Lower lobe of right lung (tissue), 2 donors: ENCODE measurements around the gene FGF10. TPM values are rescaled to one million over a fixed set of nuclear protein-coding genes. Genes with fewer than 3 reads are reported as not detected.

Experiments used
- ATAC-seq, 2 donors: fragments of 200-7000 bp; cut with Tn5 transposase; one replicate each; pipeline ENCODE4 v1.9.1; 2020 to 2022; ENCODE audit warnings: mild to moderate bottlenecking in 2 of 2, moderate library complexity in 2 of 2
- DNase-seq: peaks from one replicate; pipeline ENCODE4 v3.0.0-alpha.2; 2020
- H3K27ac ChIP-seq: fragments of 200-600 bp; one replicate; pipeline ENCODE4 v1.8.0; 2022
- H3K27me3 ChIP-seq: fragments of 200-600 bp; one replicate; pipeline ENCODE4 v1.8.0; 2022; ENCODE audit warnings: low read depth
- H3K36me3 ChIP-seq: fragments of 200-600 bp; one replicate; pipeline ENCODE4 v1.8.0; 2022; ENCODE audit warnings: mild to moderate bottlenecking
- H3K4me1 ChIP-seq: fragments of 200-600 bp; one replicate; pipeline ENCODE4 v1.8.0; 2022
- H3K4me3 ChIP-seq: fragments of 200-600 bp; one replicate; pipeline ENCODE4 v1.8.0; 2022; ENCODE audit warnings: mild to moderate bottlenecking
- H3K9me3 ChIP-seq: fragments of 200-600 bp; one replicate; pipeline ENCODE4 v1.8.0; 2022
- CTCF ChIP-seq: fragments of 200-600 bp; IDR thresholded peaks from one replicate; pipeline ENCODE4 v1.8.0; 2022; ENCODE audit warnings: antibody characterized with exemption, mild to moderate bottlenecking
- intact Hi-C: fragments of 100-400 bp; cut with DNase I; formaldehyde crosslinking; loops from one replicate; pipeline ENCODE4 v1.11.0; 2022
- total RNA-seq: library from RNA; stranded (reverse); fragmentation: NEBNext Ultra II Directional; extraction: Animal tissue kit (Norgen Biotek cat#: 25700); gene quantifications from one replicate; pipeline ENCODE4 v1.2.1, GENCODE V29; 2021
- donor health status: DM: no; HTN: yes; CAD: no; lungs with severe emphysema.

Gene FGF10
- total RNA-seq, 1 donor from 2014 or later = 7.6 TPM

- Histone ChIP-seq H3K4me3 (no peak overlapping the region), H3K4me1 (no peaks in the 10 kb centered on the region), H3K27me3 (no peaks in the 10 kb centered on the region), H3K27ac (no peak overlapping the region), H3K36me3 (no peaks in the 10 kb centered on the region), H3K9me3 (no peaks in the 10 kb centered on the region)
- TF ChIP-seq CTCF = no peak
- intact Hi-C loops = no loop called here
- no peak for DNase-seq
- ATAC-seq = no peak
These were observed 110.8 kb downstream of the FGF10 start for GRCh38 chr5:44278469-44278868.

GRCh38 chr5:44275908-44276307, 113.3 kb downstream of the FGF10 start:
- no peaks in the 10 kb centered on the region for H3K9me3 ChIP-seq
- H3K36me3 ChIP-seq = no peaks in the 10 kb centered on the region
- DNase-seq = no peak
- no peak overlapping the region for H3K27ac ChIP-seq
- TF ChIP-seq CTCF = no peak
- no peak overlapping the region for H3K4me3 ChIP-seq
- H3K27me3 ChIP-seq = no peaks in the 10 kb centered on the region
- ATAC-seq = no peak
- no peaks in the 10 kb centered on the region for H3K4me1 ChIP-seq
- intact Hi-C loops = no loop called here

GRCh38 chr5:44275329-44275728, 113.9 kb downstream of the FGF10 start:
- no peak for TF ChIP-seq CTCF
- Histone ChIP-seq H3K9me3 (no peaks in the 10 kb centered on the region), H3K4me3 (no peak overlapping the region), H3K27ac (no peak overlapping the region), H3K36me3 (no peaks in the 10 kb centered on the region), H3K27me3 (no peaks in the 10 kb centered on the region), H3K4me1 (no peaks in the 10 kb centered on the region)
- intact Hi-C loops = no loop called here
- no peak for ATAC-seq
- DNase-seq = no peak

- H3K9me3 ChIP-seq = no peaks in the 10 kb centered on the region
- H3K4me3 ChIP-seq = no peak overlapping the region
- no peaks in the 10 kb centered on the region for H3K27me3 ChIP-seq
- DNase-seq (no peak), ATAC-seq (no peak)
- TF ChIP-seq CTCF = no peak
- intact Hi-C loops = no loop called here
- no peak overlapping the region for H3K27ac ChIP-seq
- no peaks in the 10 kb centered on the region for H3K36me3 ChIP-seq
- no peaks in the 10 kb centered on the region for H3K4me1 ChIP-seq
These were observed 121.3 kb downstream of the FGF10 start for GRCh38 chr5:44267909-44268308.

- ATAC-seq = no peak
- intact Hi-C loops = no loop called here
- Histone ChIP-seq H3K36me3 (no peaks in the 10 kb centered on the region), H3K4me3 (no peak overlapping the region), H3K27me3 (no peaks in the 10 kb centered on the region), H3K27ac (no peak overlapping the region), H3K4me1 (no peaks in the 10 kb centered on the region), H3K9me3 (no peaks in the 10 kb centered on the region)
- no peak for DNase-seq
- no peak for TF ChIP-seq CTCF
These were observed 122.2 kb downstream of the FGF10 start for GRCh38 chr5:44266882-44267576.
